GM23338 (cell line): Measurements from ENCODE around the gene DNAI2. TPM values are rescaled to one million over a fixed set of nuclear protein-coding genes. Genes with fewer than 3 reads are reported as not detected.

Experiments
- ATAC-seq: fragments of 200-7000 bp; cut with Tn5 transposase; 3 replicates; pipeline ENCODE4 v1.9.1; 2020
- DNase-seq: peaks from one replicate; pipeline ENCODE4 v3.0.0-alpha.2; 2015; ENCODE audit warnings: low spot score
- H2AFZ ChIP-seq: fragments of 200-600 bp; sonication (generic); 2 replicates; pipeline ENCODE4 v1.8.0; 2016; ENCODE audit warnings: antibody characterized with exemption, mild to moderate bottlenecking, moderate library complexity
- H3F3A ChIP-seq: fragments of 200-600 bp; sonication (generic); replicated peaks from 2 replicates; pipeline ENCODE4 v1.8.0; 2017; ENCODE audit warnings: antibody characterized with exemption, mixed run types, low read depth
- H3K27ac ChIP-seq: fragments of 200-600 bp; sonication (generic); 2 replicates; pipeline ENCODE4 v1.6.1; 2016; ENCODE audit warnings: low read depth
- H3K27me3 ChIP-seq: fragments of 200-600 bp; sonication (generic); 2 replicates; pipeline ENCODE4 v1.8.0; 2016; ENCODE audit warnings: mild to moderate bottlenecking, mixed run types, moderate library complexity; ENCODE audit not compliant: insufficient read depth
- H3K36me3 ChIP-seq: fragments of 200-600 bp; sonication (generic); 2 replicates; pipeline ENCODE4 v1.8.0; 2016; ENCODE audit warnings: mild to moderate bottlenecking; ENCODE audit not compliant: insufficient read depth
- H3K4me1 ChIP-seq: fragments of 200-600 bp; sonication (generic); 2 replicates; pipeline ENCODE4 v1.8.0; 2016; ENCODE audit warnings: mild to moderate bottlenecking, moderate library complexity; ENCODE audit not compliant: insufficient read depth
- H3K4me2 ChIP-seq: fragments of 200-600 bp; sonication (generic); 2 replicates; pipeline ENCODE4 v1.7.1; 2017; ENCODE audit warnings: mixed run types
- H3K4me3 ChIP-seq: fragments of 200-600 bp; sonication (generic); 2 replicates; pipeline ENCODE4 v1.6.1; 2016; ENCODE audit warnings: mixed run types
- H3K79me2 ChIP-seq: fragments of 200-600 bp; sonication (generic); replicated peaks from 2 replicates; pipeline ENCODE4 v1.8.0; 2017; ENCODE audit warnings: mild to moderate bottlenecking; ENCODE audit not compliant: insufficient read depth
- H3K9me2 ChIP-seq: fragments of 200-600 bp; sonication (generic); 2 replicates; pipeline ENCODE4 v1.8.0; 2017; ENCODE audit not compliant: insufficient read depth
- H4K20me1 ChIP-seq: fragments of 200-600 bp; sonication (generic); replicated peaks from 2 replicates; pipeline ENCODE4 v1.8.0; 2017; ENCODE audit warnings: mild to moderate bottlenecking; ENCODE audit not compliant: insufficient read depth
- H3K27ac Mint-ChIP-seq: 2 replicates; pipeline ENCODE4 v1.8.0; 2020; ENCODE audit warnings: inconsistent platforms, mild to moderate bottlenecking, moderate library complexity, mixed read lengths
- H3K27me3 Mint-ChIP-seq: 3 replicates; pipeline ENCODE4 v1.8.0; 2022; ENCODE audit warnings: low read depth, mild to moderate bottlenecking, moderate library complexity, mixed read lengths, inconsistent platforms; ENCODE audit not compliant: insufficient read depth, poor library complexity
- H3K36me3 Mint-ChIP-seq: 3 replicates; pipeline ENCODE4 v1.8.0; 2021; ENCODE audit warnings: low read depth, mild to moderate bottlenecking, inconsistent platforms, moderate library complexity, mixed read lengths
- H3K4me1 Mint-ChIP-seq: 3 replicates; pipeline ENCODE4 v1.8.0; 2020; ENCODE audit warnings: mild to moderate bottlenecking, inconsistent platforms, mixed read lengths
- H3K4me3 Mint-ChIP-seq: 3 replicates; pipeline ENCODE4 v1.8.0; 2021; ENCODE audit warnings: moderate library complexity, mild to moderate bottlenecking, inconsistent platforms, mixed read lengths
- H3K9me3 Mint-ChIP-seq: 3 replicates; pipeline ENCODE4 v1.8.0; 2020; ENCODE audit warnings: moderate library complexity, mild to moderate bottlenecking, inconsistent platforms, mixed read lengths
- CREB1 ChIP-seq: fragments of 250-450 bp; sonication (Bioruptor Pico); IDR thresholded peaks from 2 replicates; pipeline ENCODE4 v1.5.0; 2020; ENCODE audit warnings: low read depth, mild to moderate bottlenecking, moderate library complexity
- CTCF ChIP-seq, 2 experiments: fragments of 200-600 bp in 1 of 2; sonication (generic) in 1 of 2; conservative IDR thresholded peaks; 2 replicates each; pipeline versions ENCODE4 v1.5.1 to v1.6.1; 2016 to 2017; ENCODE audit warnings: antibody characterized with exemption in 2 of 2, low read depth in 2 of 2, mild to moderate bottlenecking in 2 of 2, moderate library complexity in 1 of 2
- ETS1 ChIP-seq: IDR thresholded peaks from 2 replicates; pipeline ENCODE4 v1.6.1; 2016; ENCODE audit warnings: antibody characterized with exemption
- EZH2 ChIP-seq: fragments of 200-600 bp; sonication (generic); IDR thresholded peaks from one replicate; pipeline ENCODE4 v1.8.0; 2017; ENCODE audit warnings: antibody characterized with exemption, mild to moderate bottlenecking, low read depth; ENCODE audit not compliant: unreplicated experiment
- EZH2phosphoT487 ChIP-seq: fragments of 200-600 bp; sonication (generic); IDR thresholded peaks from one replicate; pipeline ENCODE4 v1.8.1; 2018; ENCODE audit warnings: antibody characterized with exemption; ENCODE audit not compliant: unreplicated experiment
- JUNB ChIP-seq: IDR thresholded peaks from one replicate; pipeline ENCODE4 v1.6.1; 2016; ENCODE audit warnings: antibody characterized with exemption; ENCODE audit not compliant: unreplicated experiment
- NANOG ChIP-seq: IDR thresholded peaks from 2 replicates; pipeline ENCODE4 v1.6.1; 2016; ENCODE audit warnings: antibody characterized with exemption, borderline replicate concordance
- POLR2AphosphoS5 ChIP-seq: IDR thresholded peaks from 2 replicates; pipeline ENCODE4 v1.6.1; 2016; ENCODE audit warnings: antibody characterized with exemption, low read depth
- REST ChIP-seq: IDR thresholded peaks from one replicate; pipeline ENCODE4 v1.6.1; 2018; ENCODE audit warnings: antibody characterized with exemption; ENCODE audit not compliant: unreplicated experiment
- STAT1 ChIP-seq: IDR thresholded peaks from one replicate; pipeline ENCODE4 v1.6.1; 2016; ENCODE audit warnings: antibody characterized with exemption; ENCODE audit not compliant: unreplicated experiment
- ZNF114 ChIP-seq: fragments of 250-450 bp; sonication (Bioruptor Pico); IDR thresholded peaks from 2 replicates; pipeline ENCODE4 v1.5.0; 2020; ENCODE audit warnings: mild to moderate bottlenecking, moderate library complexity
- ZNF331 ChIP-seq: fragments of 250-450 bp; sonication (Bioruptor Pico); IDR thresholded peaks from 2 replicates; pipeline ENCODE4 v1.5.0; 2020; ENCODE audit warnings: low read depth, mild to moderate bottlenecking, moderate library complexity
- ZNF462 ChIP-seq: fragments of 250-450 bp; sonication (Bioruptor Pico); IDR thresholded peaks from 2 replicates; pipeline ENCODE4 v1.5.0; 2020; ENCODE audit warnings: mild to moderate bottlenecking, moderate library complexity
- polyA plus RNA-seq: library from polyadenylated mRNA; unstranded; fragments of >200 nt; fragmentation: Nextera tagmentation; extraction: Ambion mirVana; gene quantifications from 2 replicates; pipeline ENCODE4 v1.2.1, GENCODE V29; 2016
- total RNA-seq: library from RNA; depleted of rRNA; stranded (reverse); fragments of >200 nt; shearing (Covaris generic); gene quantifications from 2 replicates; pipeline ENCODE4 v1.2.3, GENCODE V29; 2014

The DNAI2 gene
- total and polyA plus RNA-seq, 2 experiments from 2014 or later, result 0.21 TPM; not detected in 1

- Histone ChIP-seq H3K4me3 (no peak overlapping the region), H4K20me1 (no peaks in the 10 kb centered on the region), H3K27ac (no peak overlapping the region), H2AFZ (no peak overlapping the region), H3F3A (no peaks in the 10 kb centered on the region), H3K36me3 (no peaks in the 10 kb centered on the region), H3K4me1 (no peaks in the 10 kb centered on the region), H3K9me2 (no peaks in the 10 kb centered on the region), H3K4me2 (no peak overlapping the region), H3K79me2 (no peaks in the 10 kb centered on the region), H3K27me3 (no peaks in the 10 kb centered on the region)
- DNase-seq (no peak), ATAC-seq (peak; percentile 19; the same call in 1 of the 3 replicates)
- Mint-ChIP-seq H3K27me3 (peaks cover 2% of the 10 kb centered on the region), H3K9me3 (no peaks in the 10 kb centered on the region), H3K4me3 (no peak overlapping the region), H3K36me3 (no peaks in the 10 kb centered on the region), H3K4me1 (peaks cover 5% of the 10 kb centered on the region), H3K27ac (no peak overlapping the region)
- TF ChIP-seq STAT1, result no peak
- TF ChIP-seq REST, result no peak
- TF ChIP-seq ZNF114 (CRISPR knock-in tag), result no peak
- no peak for TF ChIP-seq ETS1
- TF ChIP-seq CTCF (conservative IDR thresholded peaks at IDR 0.05; ENCODE audit: low read depth in 2 of 2), result no peak
- TF ChIP-seq EZH2, result no peak
- TF ChIP-seq CREB1 (CRISPR knock-in tag), result no peak
- no peak for TF ChIP-seq POLR2AphosphoS5
- TF ChIP-seq NANOG, result no peak
- no peak for TF ChIP-seq JUNB
- TF ChIP-seq EZH2phosphoT487, result no peak
- TF ChIP-seq ZNF462, result no peak
- no peak for TF ChIP-seq ZNF331
Observed at GRCh38 chr17:74233937-74234336, 40.1 kb upstream of the DNAI2 start.
